ENCODE data around the gene VAV1.
A peak's percentile ranks its signal among the peaks of the same experiment; 100 is the strongest.

Gene VAV1

DNA sequence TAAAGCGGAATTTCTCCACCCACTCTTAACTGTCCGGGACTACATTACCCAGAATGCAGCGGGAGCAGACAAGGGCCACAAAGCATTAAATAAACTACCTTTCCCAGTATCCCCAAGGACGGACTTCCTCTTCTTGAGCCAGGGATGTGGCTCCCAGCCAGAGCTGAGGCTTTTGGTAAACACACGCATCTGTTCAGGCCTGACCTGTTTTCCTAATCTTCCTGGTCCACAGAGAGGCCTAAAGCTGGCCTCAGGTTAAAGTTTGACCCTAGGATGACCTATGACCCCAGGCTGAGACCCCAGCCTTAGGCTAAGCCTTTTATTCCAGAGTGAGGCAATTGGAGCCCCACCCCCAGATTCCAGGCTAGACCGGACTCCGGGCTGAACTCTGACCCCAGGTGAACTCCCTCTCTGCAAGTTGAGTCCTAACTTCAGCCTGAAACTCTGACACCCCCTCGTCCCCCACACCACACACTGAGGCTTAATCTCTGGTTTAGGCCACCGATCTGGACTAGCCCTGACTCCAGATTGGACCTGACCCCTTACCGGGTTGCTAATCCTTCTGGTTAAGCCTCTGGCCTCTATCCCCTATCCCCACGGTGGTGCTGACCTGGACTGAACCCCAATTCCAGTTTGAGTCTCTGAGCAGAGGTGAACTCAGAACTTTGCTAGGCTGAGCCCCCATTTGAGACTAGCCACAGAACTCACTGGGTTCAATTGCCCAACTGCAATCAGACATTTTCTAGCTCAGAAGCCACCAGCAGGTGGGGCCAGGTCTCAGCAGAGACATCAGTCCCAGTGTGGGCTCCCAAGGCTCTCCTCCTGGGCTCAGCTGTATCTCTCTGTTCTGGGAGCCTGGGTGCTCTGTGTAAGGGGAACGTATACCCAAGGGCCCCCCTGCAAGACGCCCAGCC lies 34.4 kb upstream of the VAV1 start:
- DNase-seq: peak; percentile 83 to 90 (median 90)
- H3K4me1 ChIP-seq (ENCODE audit: control extremely low read depth in 1 of 4, control insufficient read depth in 4 of 4, insufficient read depth in 4 of 4, low read length in 3 of 4): peaks cover 5 to 54% (median 50%) of the 10 kb centered on the region in 4 experiments
- no peaks in the 10 kb centered on the region for H3K9me3 ChIP-seq (ENCODE audit: control extremely low read depth in 1 of 5, control insufficient read depth in 4 of 5, insufficient read depth in 2 of 5, low read depth in 1 of 5, low read length in 4 of 5)
- 23% methylated on average over 11 of the region's 13 CpGs for WGBS (ENCODE audit: insufficient coverage)
- H3K27ac ChIP-seq (ENCODE audit: insufficient read depth in 1 of 2, low read depth in 1 of 2, low read length in 2 of 2, poor library complexity in 1 of 2, severe bottlenecking in 2 of 2): peak overlapping the region in 1 of 2 experiments; percentile 71
- H3K36me3 ChIP-seq (ENCODE audit: control insufficient read depth in 4 of 4, insufficient read depth in 4 of 4, low read length in 3 of 4): peaks cover 0 to 15% (median 5%) of the 10 kb centered on the region in 4 experiments
- CTCF ChIA-PET: interaction anchor here (0.6 to 3.9 kb wide), 20 partner anchors 9 to 182 kb away, joined by 3 to 31 read pairs (median 4); partner anchors contain the start of gene VAV1
- POLR2A ChIA-PET: interaction anchor here (0.6 to 1.9 kb wide), 5 partner anchors 18 to 131 kb away, joined by 3 to 9 read pairs (median 3); partner anchors contain the start of genes C3 and VAV1
- peak overlapping the region in 6 of 7 experiments; percentile 24 to 81 (median 68) for H3K4me3 ChIP-seq (ENCODE audit: control insufficient read depth in 1 of 7, extremely low read depth in 1 of 7, insufficient read depth in 4 of 7, low read depth in 2 of 7, low read length in 6 of 7)
- H3K27me3 ChIP-seq (replicated peaks in 2 of 5; ENCODE audit: control insufficient read depth in 4 of 5, insufficient read depth in 5 of 5, low read length in 4 of 5): no peaks in the 10 kb centered on the region

DNA sequence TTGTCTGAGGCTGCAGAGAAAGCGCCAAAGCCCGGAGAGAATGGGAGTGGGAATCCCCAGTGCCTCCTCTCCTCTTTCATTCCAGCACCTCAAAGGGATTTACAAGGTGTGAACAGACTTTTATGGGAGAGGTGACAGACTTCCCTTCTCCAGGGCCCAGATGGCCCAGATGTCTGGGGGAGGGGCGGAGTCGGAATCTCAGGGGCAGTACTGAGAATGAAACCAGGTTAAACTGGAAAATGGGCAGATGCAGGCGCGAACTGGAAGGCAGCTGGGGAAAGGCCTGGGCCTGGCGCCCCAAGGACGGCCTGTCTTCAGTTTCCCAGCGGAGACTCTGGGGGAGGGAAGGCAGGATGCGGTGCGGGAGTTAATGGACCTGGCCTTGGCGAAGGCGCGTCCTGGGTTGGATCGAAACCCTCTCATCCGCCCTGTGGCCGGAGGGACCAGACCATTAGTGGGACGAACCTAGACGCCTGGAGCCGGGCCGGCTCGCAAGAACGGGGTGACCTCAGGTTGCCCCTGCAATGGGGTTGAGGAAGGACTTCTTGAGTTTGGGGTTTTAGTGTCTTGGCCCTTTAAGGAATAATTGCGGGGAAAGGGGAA lies 33.6 kb upstream of the VAV1 start:
- Histone ChIP-seq H3K27me3 (replicated peaks in 2 of 5; ENCODE audit: control insufficient read depth in 4 of 5, insufficient read depth in 5 of 5, low read length in 4 of 5) (no peaks in the 10 kb centered on the region), H3K4me3 (ENCODE audit: control insufficient read depth in 1 of 7, extremely low read depth in 1 of 7, insufficient read depth in 4 of 7, low read depth in 2 of 7, low read length in 6 of 7) (peak overlapping the region; percentile 17 to 81 (median 67)), H3K27ac (ENCODE audit: insufficient read depth in 1 of 2, low read depth in 1 of 2, low read length in 2 of 2, poor library complexity in 1 of 2, severe bottlenecking in 2 of 2) (peak overlapping the region in 1 of 2 experiments; percentile 71), H3K36me3 (ENCODE audit: control insufficient read depth in 4 of 4, insufficient read depth in 4 of 4, low read length in 3 of 4) (peaks cover 0 to 12% (median 3%) of the 10 kb centered on the region in 4 experiments), H3K9me3 (ENCODE audit: control extremely low read depth in 1 of 5, control insufficient read depth in 4 of 5, insufficient read depth in 2 of 5, low read depth in 1 of 5, low read length in 4 of 5) (no peaks in the 10 kb centered on the region), H3K4me1 (ENCODE audit: control extremely low read depth in 1 of 4, control insufficient read depth in 4 of 4, insufficient read depth in 4 of 4, low read length in 3 of 4) (peaks cover 5 to 54% (median 50%) of the 10 kb centered on the region in 4 experiments)
- DNase-seq: no peak
- POLR2A ChIA-PET: interaction anchor here (1.3 to 1.9 kb wide), 2 partner anchors 64 to 125 kb away, joined by 7 to 9 read pairs; no protein-coding TSS in a partner anchor
- WGBS (ENCODE audit: insufficient coverage): 21% methylated on average over 22 of the region's 24 CpGs
- CTCF ChIA-PET: interaction anchor here (1.1 to 3.9 kb wide), 11 partner anchors 10 to 130 kb away, joined by 3 to 31 read pairs (median 5); partner anchors contain the start of gene VAV1

DNA sequence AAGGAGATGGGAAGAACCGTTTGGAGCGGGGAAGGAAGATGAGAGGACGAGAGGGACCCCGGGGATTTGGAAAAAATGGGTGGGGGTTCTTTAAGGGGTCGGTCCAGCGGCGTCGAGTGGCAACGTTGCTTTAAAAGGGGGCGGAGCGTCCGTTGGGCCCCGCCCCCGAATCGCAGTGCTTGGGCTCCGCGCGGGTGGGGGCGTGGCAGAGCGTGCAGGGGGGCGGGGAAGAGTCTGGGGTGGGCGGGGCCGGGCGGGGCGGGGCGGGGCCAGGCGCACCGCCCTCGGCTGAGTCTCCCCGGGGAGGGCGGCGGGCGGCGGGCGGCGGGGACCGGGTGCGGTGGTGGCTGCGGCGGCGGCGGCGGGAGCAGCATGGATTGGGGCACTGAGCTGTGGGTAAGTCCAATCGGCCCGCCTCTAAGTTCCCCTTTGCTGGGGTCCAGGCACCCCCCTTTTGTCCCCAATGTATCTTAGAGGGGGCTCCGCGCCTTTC lies 33.1 kb upstream of the VAV1 start, which contains the start of gene TRIP10:
TSS of gene TRIP10 (plus strand) at position 291 of the 493 bp plus-strand sequence. CDS start at position 373, 82 bp downstream.
- peak within 1 kb of the TSS in 1 of 2 experiments; percentile 71 for H3K27ac ChIP-seq (ENCODE audit: insufficient read depth in 1 of 2, low read depth in 1 of 2, low read length in 2 of 2, poor library complexity in 1 of 2, severe bottlenecking in 2 of 2)
- CTCF ChIA-PET: interaction anchor here (1.2 to 3.6 kb wide), 4 partner anchors 14 to 124 kb away, joined by 4 to 31 read pairs (median 6); no protein-coding TSS in a partner anchor
- POLR2A ChIA-PET: interaction anchor here (1.9 kb wide), 1 partner anchor 63 kb away, joined by 9 read pairs; no protein-coding TSS in a partner anchor

DNA sequence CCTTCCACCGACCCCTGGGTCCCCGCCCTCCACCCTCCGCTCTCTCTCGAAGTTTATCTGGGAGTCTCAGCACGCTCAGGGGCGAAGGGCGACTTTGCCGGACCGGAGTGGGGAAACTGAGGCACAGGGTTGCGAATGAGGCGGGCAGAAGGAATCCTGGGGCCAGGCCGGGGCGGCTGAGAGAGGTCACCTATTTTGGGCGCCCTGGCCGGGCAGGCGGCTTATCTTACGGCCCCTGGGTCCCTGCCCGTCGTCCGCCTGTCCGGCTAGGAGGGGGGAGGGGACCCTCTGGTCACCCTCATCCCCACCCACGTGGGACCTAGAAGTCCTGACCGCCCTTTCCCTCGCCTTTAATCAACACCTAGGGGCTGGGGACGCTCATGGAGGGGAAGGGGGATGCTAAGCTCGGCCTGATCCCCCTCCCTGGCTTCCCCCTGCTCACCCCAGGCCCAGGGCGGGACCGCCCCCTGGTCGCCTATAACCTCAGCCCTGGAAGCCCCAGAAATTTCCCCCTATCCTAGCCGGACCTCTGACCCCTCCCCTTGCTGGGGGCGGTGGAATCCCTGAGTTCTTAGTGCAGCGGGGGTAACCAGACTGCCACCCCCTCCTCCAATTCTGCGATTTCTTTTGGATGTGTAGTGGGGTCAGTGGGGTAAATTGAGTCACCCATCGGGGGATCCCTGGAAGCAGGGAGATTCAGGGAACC lies 32.5 kb upstream of the VAV1 start:
- WGBS (ENCODE audit: insufficient coverage): 0% methylated on average over 15 of the region's 34 CpGs
- Histone ChIP-seq H3K4me3 (ENCODE audit: control insufficient read depth in 1 of 7, extremely low read depth in 1 of 7, insufficient read depth in 4 of 7, low read depth in 2 of 7, low read length in 6 of 7) (peak overlapping the region; percentile 43 to 82 (median 73)), H3K36me3 (ENCODE audit: control insufficient read depth in 4 of 4, insufficient read depth in 4 of 4, low read length in 3 of 4) (peaks cover 0 to 15% (median 7%) of the 10 kb centered on the region in 4 experiments), H3K9me3 (ENCODE audit: control extremely low read depth in 1 of 5, control insufficient read depth in 4 of 5, insufficient read depth in 2 of 5, low read depth in 1 of 5, low read length in 4 of 5) (no peaks in the 10 kb centered on the region), H3K27ac (ENCODE audit: insufficient read depth in 1 of 2, low read depth in 1 of 2, low read length in 2 of 2, poor library complexity in 1 of 2, severe bottlenecking in 2 of 2) (peak overlapping the region in 1 of 2 experiments; percentile 54), H3K27me3 (replicated peaks in 2 of 5; ENCODE audit: control insufficient read depth in 4 of 5, insufficient read depth in 5 of 5, low read length in 4 of 5) (no peaks in the 10 kb centered on the region), H3K4me1 (ENCODE audit: control extremely low read depth in 1 of 4, control insufficient read depth in 4 of 4, insufficient read depth in 4 of 4, low read length in 3 of 4) (peaks cover 5 to 54% (median 50%) of the 10 kb centered on the region in 4 experiments)
- ChIA-PET CTCF (interaction anchor here (0.6 to 1.9 kb wide), 2 partner anchors 41 to 63 kb away, joined by 3 to 5 read pairs; no protein-coding TSS in a partner anchor), POLR2A (no interaction called here)
- peak in 2 of 3 donors; percentile 33 to 34 for DNase-seq

More for the DNA sequence above, 33.1 kb upstream of the VAV1 start, which contains the start of gene TRIP10:
- Histone ChIP-seq H3K9me3 (ENCODE audit: control extremely low read depth in 1 of 5, control insufficient read depth in 4 of 5, insufficient read depth in 2 of 5, low read depth in 1 of 5, low read length in 4 of 5) (no peaks in the 10 kb centered on the region), H3K4me3 (ENCODE audit: control insufficient read depth in 1 of 7, extremely low read depth in 1 of 7, insufficient read depth in 4 of 7, low read depth in 2 of 7, low read length in 6 of 7) (peak within 1 kb of the TSS; percentile 43 to 82 (median 73)), H3K27me3 (replicated peaks in 2 of 5; ENCODE audit: control insufficient read depth in 4 of 5, insufficient read depth in 5 of 5, low read length in 4 of 5) (no peaks in the 10 kb centered on the region), H3K4me1 (ENCODE audit: control extremely low read depth in 1 of 4, control insufficient read depth in 4 of 4, insufficient read depth in 4 of 4, low read length in 3 of 4) (peaks cover 5 to 54% (median 50%) of the 10 kb centered on the region in 4 experiments), H3K36me3 (ENCODE audit: control insufficient read depth in 4 of 4, insufficient read depth in 4 of 4, low read length in 3 of 4) (peaks cover 0 to 11% (median 4%) of the 10 kb centered on the region in 4 experiments)
- peak; percentile 67 to 75 (median 73) for DNase-seq
- WGBS (ENCODE audit: insufficient coverage): 0% methylated on average over 10 of the region's 47 CpGs

DNA sequence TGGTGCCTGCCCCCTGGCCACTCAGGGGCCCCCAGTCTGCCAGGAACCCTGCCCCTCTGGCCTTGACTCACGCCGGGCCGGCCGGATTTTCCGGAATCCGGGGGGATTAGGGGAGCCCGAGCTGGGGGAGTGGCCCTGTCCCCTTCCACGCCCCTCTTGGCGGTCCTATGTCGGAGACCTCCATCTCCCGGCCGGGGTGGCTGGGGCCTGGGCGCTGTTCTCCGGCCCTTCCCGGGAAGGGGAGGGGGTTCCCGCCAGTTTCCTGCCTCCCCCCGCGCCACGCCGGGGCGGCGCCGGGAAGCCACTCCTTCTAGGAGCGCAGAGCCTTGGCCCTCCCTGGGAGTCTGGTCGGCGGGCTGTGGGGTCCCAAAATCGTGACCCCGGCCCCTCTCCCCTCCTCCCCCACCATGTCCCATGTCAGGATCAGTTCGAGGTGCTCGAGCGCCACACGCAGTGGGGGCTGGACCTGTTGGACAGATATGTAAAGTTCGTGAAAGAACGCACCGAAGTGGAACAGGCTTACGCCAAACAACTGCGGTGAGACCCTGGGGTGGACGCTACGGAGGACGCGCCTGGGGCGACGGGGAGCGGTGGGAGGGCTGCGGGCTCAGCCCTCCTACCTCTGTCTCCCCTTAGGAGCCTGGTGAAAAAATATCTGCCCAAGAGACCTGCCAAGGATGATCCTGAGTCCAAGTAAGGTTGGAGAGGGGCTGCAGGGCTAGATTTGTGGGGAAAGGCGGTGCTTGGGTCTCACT lies 31.7 kb upstream of the VAV1 start:
- peaks cover 5 to 48% (median 46%) of the 10 kb centered on the region in 4 experiments for H3K4me1 ChIP-seq (ENCODE audit: control extremely low read depth in 1 of 4, control insufficient read depth in 4 of 4, insufficient read depth in 4 of 4, low read length in 3 of 4)
- H3K27ac ChIP-seq (ENCODE audit: insufficient read depth in 1 of 2, low read depth in 1 of 2, low read length in 2 of 2, poor library complexity in 1 of 2, severe bottlenecking in 2 of 2): peak overlapping the region in 1 of 2 experiments; percentile 54
- WGBS (ENCODE audit: insufficient coverage): under 1% methylated on average over 36 of the region's 46 CpGs
- POLR2A ChIA-PET: no interaction called here
- peak in 2 of 3 donors; percentile 39 to 51 for DNase-seq
- no peaks in the 10 kb centered on the region for H3K9me3 ChIP-seq (ENCODE audit: control extremely low read depth in 1 of 5, control insufficient read depth in 4 of 5, insufficient read depth in 2 of 5, low read depth in 1 of 5, low read length in 4 of 5)
- peaks cover 0 to 19% (median 8%) of the 10 kb centered on the region in 4 experiments for H3K36me3 ChIP-seq (ENCODE audit: control insufficient read depth in 4 of 4, insufficient read depth in 4 of 4, low read length in 3 of 4)
- H3K4me3 ChIP-seq (ENCODE audit: control insufficient read depth in 1 of 7, extremely low read depth in 1 of 7, insufficient read depth in 4 of 7, low read depth in 2 of 7, low read length in 6 of 7): peak overlapping the region; percentile 43 to 82 (median 73)
- no peaks in the 10 kb centered on the region for H3K27me3 ChIP-seq (replicated peaks in 2 of 5; ENCODE audit: control insufficient read depth in 4 of 5, insufficient read depth in 5 of 5, low read length in 4 of 5)
- CTCF ChIA-PET: interaction anchor here (0.6 kb wide), 1 partner anchor 40 kb away, joined by 3 read pairs; no protein-coding TSS in a partner anchor
